IPS-15b (cell line): ENCODE results near the gene RHBDD1.

Source experiments
- H3K27me3 ChIP-seq: one replicate; pipeline ENCODE4 v1.6.1; 2013; ENCODE audit warnings: low read length; ENCODE audit not compliant: control insufficient read depth, insufficient read depth
- H3K36me3 ChIP-seq: one replicate; pipeline ENCODE4 v1.6.1; 2013; ENCODE audit warnings: low read length; ENCODE audit not compliant: control insufficient read depth, insufficient read depth
- H3K4me1 ChIP-seq: one replicate; pipeline ENCODE4 v1.6.1; 2013; ENCODE audit warnings: mild to moderate bottlenecking, low read length; ENCODE audit not compliant: control insufficient read depth, insufficient read depth
- H3K4me3 ChIP-seq: one replicate; pipeline ENCODE4 v1.5.1; 2013; ENCODE audit warnings: low read depth, low read length
- H3K9ac ChIP-seq: one replicate; pipeline ENCODE4 v1.6.1; 2013; ENCODE audit warnings: low read depth, mild to moderate bottlenecking, low read length
- H3K9me3 ChIP-seq: one replicate; pipeline ENCODE4 v1.6.1; 2013; ENCODE audit warnings: mild to moderate bottlenecking, low read length; ENCODE audit not compliant: control insufficient read depth, insufficient read depth

RHBDD1 gene

GRCh38 chr2:226984750-226985582 lies 149.1 kb downstream of the RHBDD1 start:
- Histone ChIP-seq H3K4me1 (peaks cover 6% of the 10 kb centered on the region), H3K4me3 (no peak overlapping the region), H3K36me3 (no peaks in the 10 kb centered on the region), H3K27me3 (no peaks in the 10 kb centered on the region), H3K9me3 (no peaks in the 10 kb centered on the region), H3K9ac (no peak overlapping the region)

GRCh38 chr2:226985583-226985946 lies 149.7 kb downstream of the RHBDD1 start:
- no peaks in the 10 kb centered on the region for H3K9me3 ChIP-seq
- no peak overlapping the region for H3K4me3 ChIP-seq
- no peaks in the 10 kb centered on the region for H3K27me3 ChIP-seq
- no peaks in the 10 kb centered on the region for H3K36me3 ChIP-seq
- peaks cover 6% of the 10 kb centered on the region for H3K4me1 ChIP-seq
- H3K9ac ChIP-seq = no peak overlapping the region

GRCh38 chr2:226991663-226992062 lies 155.8 kb downstream of the RHBDD1 start:
- Histone ChIP-seq H3K4me3 (no peak overlapping the region), H3K9me3 (no peaks in the 10 kb centered on the region), H3K4me1 (no peaks in the 10 kb centered on the region), H3K36me3 (no peaks in the 10 kb centered on the region), H3K27me3 (no peaks in the 10 kb centered on the region), H3K9ac (no peak overlapping the region)

- Histone ChIP-seq H3K36me3 (no peaks in the 10 kb centered on the region), H3K9ac (no peak overlapping the region), H3K9me3 (no peaks in the 10 kb centered on the region), H3K4me3 (no peak overlapping the region), H3K27me3 (no peaks in the 10 kb centered on the region), H3K4me1 (no peaks in the 10 kb centered on the region)
These were observed 157.3 kb downstream of the RHBDD1 start for GRCh38 chr2:226993171-226993570.

- Histone ChIP-seq H3K9me3 (no peaks in the 10 kb centered on the region), H3K4me1 (no peaks in the 10 kb centered on the region), H3K4me3 (no peak overlapping the region), H3K9ac (no peak overlapping the region), H3K36me3 (no peaks in the 10 kb centered on the region), H3K27me3 (no peaks in the 10 kb centered on the region)
These were observed 158.9 kb downstream of the RHBDD1 start for GRCh38 chr2:226994775-226995174.

GRCh38 chr2:226995625-226996041 lies 159.8 kb downstream of the RHBDD1 start:
- H3K27me3 ChIP-seq = no peaks in the 10 kb centered on the region
- no peak overlapping the region for H3K4me3 ChIP-seq
- H3K36me3 ChIP-seq = no peaks in the 10 kb centered on the region
- no peaks in the 10 kb centered on the region for H3K4me1 ChIP-seq
- no peak overlapping the region for H3K9ac ChIP-seq
- H3K9me3 ChIP-seq = no peaks in the 10 kb centered on the region

- no peak overlapping the region for H3K4me3 ChIP-seq
- no peaks in the 10 kb centered on the region for H3K27me3 ChIP-seq
- H3K36me3 ChIP-seq = no peaks in the 10 kb centered on the region
- no peaks in the 10 kb centered on the region for H3K9me3 ChIP-seq
- H3K4me1 ChIP-seq = no peaks in the 10 kb centered on the region
- H3K9ac ChIP-seq = no peak overlapping the region
These were observed 163.8 kb downstream of the RHBDD1 start for GRCh38 chr2:226999661-227000060.

- Histone ChIP-seq H3K36me3 (no peaks in the 10 kb centered on the region), H3K9me3 (no peaks in the 10 kb centered on the region), H3K4me3 (no peak overlapping the region), H3K9ac (no peak overlapping the region), H3K4me1 (no peaks in the 10 kb centered on the region), H3K27me3 (no peaks in the 10 kb centered on the region)
These were observed 164.3 kb downstream of the RHBDD1 start for GRCh38 chr2:227000123-227000522.

GRCh38 chr2:227004482-227004881 lies 168.6 kb downstream of the RHBDD1 start:
- no peak overlapping the region for H3K9ac ChIP-seq
- no peaks in the 10 kb centered on the region for H3K36me3 ChIP-seq
- no peaks in the 10 kb centered on the region for H3K9me3 ChIP-seq
- H3K4me1 ChIP-seq = no peaks in the 10 kb centered on the region
- H3K4me3 ChIP-seq = no peak overlapping the region
- no peaks in the 10 kb centered on the region for H3K27me3 ChIP-seq

GRCh38 chr2:227006189-227006897 lies 170.5 kb downstream of the RHBDD1 start:
- Histone ChIP-seq H3K36me3 (no peaks in the 10 kb centered on the region), H3K27me3 (no peaks in the 10 kb centered on the region), H3K9ac (no peak overlapping the region), H3K4me3 (no peak overlapping the region), H3K4me1 (no peaks in the 10 kb centered on the region), H3K9me3 (no peaks in the 10 kb centered on the region)

GRCh38 chr2:227007148-227007547 lies 171.3 kb downstream of the RHBDD1 start:
- Histone ChIP-seq H3K9ac (no peak overlapping the region), H3K4me1 (no peaks in the 10 kb centered on the region), H3K4me3 (no peak overlapping the region), H3K36me3 (no peaks in the 10 kb centered on the region), H3K9me3 (no peaks in the 10 kb centered on the region), H3K27me3 (no peaks in the 10 kb centered on the region)

GRCh38 chr2:227007940-227008339 lies 172.1 kb downstream of the RHBDD1 start:
- H3K9me3 ChIP-seq = no peaks in the 10 kb centered on the region
- H3K9ac ChIP-seq = no peak overlapping the region
- H3K4me3 ChIP-seq = no peak overlapping the region
- H3K36me3 ChIP-seq = no peaks in the 10 kb centered on the region
- no peaks in the 10 kb centered on the region for H3K4me1 ChIP-seq
- no peaks in the 10 kb centered on the region for H3K27me3 ChIP-seq
